SW480 (cell line): ENCODE data around the gene FAXDC2.
A peak's percentile ranks its signal among the peaks of the same experiment; 100 is the strongest.
"Not testable (repeated sequence)": the region's sequence is repeated elsewhere in the genome, so short reads cannot be mapped to it uniquely, and the experiment has no call there.

Experiments used
- DNase-seq: peaks from one replicate; pipeline ENCODE4 v3.0.0-alpha.2; 2016; ENCODE audit warnings: low spot score

Gene FAXDC2

GRCh38 chr5:154830219-154830595 lies 20.2 kb downstream of the FAXDC2 start:
- no peak for DNase-seq

- DNase-seq, result peak; percentile 73
Measured at GRCh38 chr5:154829589-154830218, 20.7 kb downstream of the FAXDC2 start.

- no peak for DNase-seq
Measured at GRCh38 chr5:154829181-154829588, 21.2 kb downstream of the FAXDC2 start.

GRCh38 chr5:154824070-154824469 lies 26.3 kb downstream of the FAXDC2 start:
- DNase-seq, result no peak

GRCh38 chr5:154823605-154824004 lies 26.8 kb downstream of the FAXDC2 start:
- no peak for DNase-seq

- DNase-seq, result not testable (repeated sequence)
Measured at GRCh38 chr5:154822896-154823295, 27.5 kb downstream of the FAXDC2 start.

- no peak for DNase-seq
Measured at GRCh38 chr5:154820383-154820782, 30.0 kb downstream of the FAXDC2 start.

- no peak for DNase-seq
Measured at GRCh38 chr5:154819546-154819945, 30.9 kb downstream of the FAXDC2 start.

GRCh38 chr5:154818471-154819116 lies 31.8 kb downstream of the FAXDC2 start:
- DNase-seq, result no peak

GRCh38 chr5:154817815-154818214 lies 32.6 kb downstream of the FAXDC2 start:
- no peak for DNase-seq

- no peak for DNase-seq
Measured at GRCh38 chr5:154816891-154817492, 33.4 kb downstream of the FAXDC2 start.

- DNase-seq, result no peak
Measured at GRCh38 chr5:154815684-154816247, 34.6 kb downstream of the FAXDC2 start.

- no peak for DNase-seq
Measured at GRCh38 chr5:154815025-154815424, 35.4 kb downstream of the FAXDC2 start.

GRCh38 chr5:154813736-154814135 lies 36.7 kb downstream of the FAXDC2 start:
- DNase-seq, result no peak

GRCh38 chr5:154813158-154813557 lies 37.2 kb downstream of the FAXDC2 start:
- DNase-seq, result no peak

- peak; percentile 65 for DNase-seq
Measured at GRCh38 chr5:154811653-154812465, 38.5 kb downstream of the FAXDC2 start.

GRCh38 chr5:154811239-154811638 lies 39.2 kb downstream of the FAXDC2 start:
- no peak for DNase-seq

- DNase-seq, result no peak
Measured at GRCh38 chr5:154806176-154806575, 44.2 kb downstream of the FAXDC2 start.

- DNase-seq, result no peak
Measured at GRCh38 chr5:154802050-154802449, 48.4 kb downstream of the FAXDC2 start.

GRCh38 chr5:154801083-154801482 lies 49.3 kb downstream of the FAXDC2 start:
- no peak for DNase-seq

GRCh38 chr5:154800582-154800981 lies 49.8 kb downstream of the FAXDC2 start:
- no peak for DNase-seq

- DNase-seq, result no peak
Measured at GRCh38 chr5:154797762-154798161, 52.6 kb downstream of the FAXDC2 start.
